Measurements from ENCODE around the gene TAF4B.
"Not testable (repeated sequence)": the region's sequence is repeated elsewhere in the genome, so short reads cannot be mapped to it uniquely, and the experiment has no call there.

The TAF4B gene, protein sequence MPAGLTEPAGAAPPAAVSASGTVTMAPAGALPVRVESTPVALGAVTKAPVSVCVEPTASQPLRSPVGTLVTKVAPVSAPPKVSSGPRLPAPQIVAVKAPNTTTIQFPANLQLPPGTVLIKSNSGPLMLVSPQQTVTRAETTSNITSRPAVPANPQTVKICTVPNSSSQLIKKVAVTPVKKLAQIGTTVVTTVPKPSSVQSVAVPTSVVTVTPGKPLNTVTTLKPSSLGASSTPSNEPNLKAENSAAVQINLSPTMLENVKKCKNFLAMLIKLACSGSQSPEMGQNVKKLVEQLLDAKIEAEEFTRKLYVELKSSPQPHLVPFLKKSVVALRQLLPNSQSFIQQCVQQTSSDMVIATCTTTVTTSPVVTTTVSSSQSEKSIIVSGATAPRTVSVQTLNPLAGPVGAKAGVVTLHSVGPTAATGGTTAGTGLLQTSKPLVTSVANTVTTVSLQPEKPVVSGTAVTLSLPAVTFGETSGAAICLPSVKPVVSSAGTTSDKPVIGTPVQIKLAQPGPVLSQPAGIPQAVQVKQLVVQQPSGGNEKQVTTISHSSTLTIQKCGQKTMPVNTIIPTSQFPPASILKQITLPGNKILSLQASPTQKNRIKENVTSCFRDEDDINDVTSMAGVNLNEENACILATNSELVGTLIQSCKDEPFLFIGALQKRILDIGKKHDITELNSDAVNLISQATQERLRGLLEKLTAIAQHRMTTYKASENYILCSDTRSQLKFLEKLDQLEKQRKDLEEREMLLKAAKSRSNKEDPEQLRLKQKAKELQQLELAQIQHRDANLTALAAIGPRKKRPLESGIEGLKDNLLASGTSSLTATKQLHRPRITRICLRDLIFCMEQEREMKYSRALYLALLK

DNA sequence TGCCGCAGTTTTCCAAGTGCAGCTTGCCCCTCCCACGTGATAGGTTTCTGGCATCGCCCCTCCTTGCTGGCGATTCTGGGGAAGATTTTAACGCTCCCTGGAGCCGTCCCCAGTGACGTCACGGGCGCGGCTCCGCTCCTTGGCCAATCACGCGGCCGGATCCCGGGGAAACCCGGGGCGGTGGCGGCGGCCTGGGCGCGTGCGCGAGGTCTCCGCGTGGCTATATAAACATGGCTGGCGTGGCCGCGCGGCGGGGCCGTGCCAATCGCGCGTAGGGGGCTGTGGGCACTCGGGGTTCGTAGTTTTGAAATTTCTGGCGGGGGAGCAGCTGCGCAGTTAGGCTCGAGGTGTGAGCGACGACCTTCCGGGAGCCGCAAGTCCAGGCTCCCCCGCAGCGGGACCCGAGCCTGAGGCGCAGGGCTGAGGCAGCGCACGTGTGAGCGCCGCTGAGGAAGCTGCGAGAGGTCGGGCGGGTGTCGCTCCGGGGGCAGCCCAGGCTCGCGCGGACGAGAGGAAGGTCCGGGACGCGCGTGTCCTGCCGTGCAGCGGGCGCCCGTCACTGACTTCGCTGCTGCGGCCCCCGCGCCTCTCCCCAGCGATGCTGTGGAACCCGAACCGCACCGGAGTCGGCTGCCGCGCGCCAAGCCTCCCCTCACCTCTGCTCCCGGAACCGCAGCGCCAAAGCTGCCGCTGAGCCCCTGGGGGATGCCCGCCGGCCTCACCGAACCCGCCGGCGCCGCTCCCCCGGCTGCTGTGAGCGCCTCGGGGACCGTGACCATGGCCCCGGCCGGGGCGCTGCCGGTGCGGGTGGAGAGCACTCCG, at the start of gene TAF4B:
TAF4B (plus strand) TSS at position 217 of the 822 bp plus-strand sequence; CDS start at position 706, 489 bp downstream.
- peak; percentile 91 for DNase-seq

GRCh38 chr18:26181343-26181826, 44.9 kb upstream of the TAF4B start:
- DNase-seq: no peak

GRCh38 chr18:26183395-26184112, 42.7 kb upstream of the TAF4B start:
- DNase-seq: no peak

- no peak for DNase-seq
Observed at GRCh38 chr18:26185267-26185666, 41.0 kb upstream of the TAF4B start.

DNA sequence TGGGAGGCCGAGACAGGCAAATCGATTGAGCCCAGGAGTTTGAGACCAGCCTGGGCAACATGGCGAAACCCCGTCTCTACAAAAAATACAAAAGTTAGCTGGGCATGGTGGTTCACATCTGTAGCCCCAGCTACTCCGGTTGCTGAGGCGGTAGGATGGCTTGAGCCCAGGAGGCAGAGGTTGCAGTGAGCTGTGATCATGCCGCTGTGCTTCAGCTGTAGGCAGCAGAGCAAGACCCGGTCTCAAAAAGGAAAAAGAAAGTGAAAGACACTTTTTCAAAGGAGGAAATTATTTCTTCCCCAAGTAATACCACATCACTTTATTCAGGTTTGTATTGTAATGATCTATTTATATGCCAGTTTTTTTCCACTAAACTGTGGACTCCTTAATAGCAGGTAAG, 35.7 kb upstream of the TAF4B start:
- DNase-seq: no peak

GRCh38 chr18:26192233-26192632, 34.0 kb upstream of the TAF4B start:
- no peak for DNase-seq

GRCh38 chr18:26196605-26197004, 29.6 kb upstream of the TAF4B start:
- no peak for DNase-seq

DNA sequence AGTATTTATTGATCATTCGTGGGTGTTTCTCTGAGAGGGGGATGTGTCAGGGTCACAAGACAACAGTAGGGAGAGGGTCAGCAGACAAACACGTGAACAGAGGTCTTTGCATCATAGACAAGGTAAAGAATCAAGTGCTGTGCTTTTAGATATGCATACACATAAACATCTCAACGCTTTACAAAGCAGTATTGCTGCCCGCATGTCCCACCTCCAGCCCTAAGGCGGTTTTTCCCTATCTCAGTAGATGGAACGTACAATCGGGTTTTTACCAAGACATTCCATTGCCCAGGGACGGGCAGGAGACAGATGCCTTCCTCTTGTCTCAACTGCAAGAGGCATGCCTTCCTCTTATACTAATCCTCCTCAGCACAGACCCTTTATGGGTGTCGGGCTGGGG, 24.2 kb upstream of the TAF4B start:
- not testable (repeated sequence) for DNase-seq

GRCh38 chr18:26205318-26205717, 20.9 kb upstream of the TAF4B start:
- no peak for DNase-seq

DNA sequence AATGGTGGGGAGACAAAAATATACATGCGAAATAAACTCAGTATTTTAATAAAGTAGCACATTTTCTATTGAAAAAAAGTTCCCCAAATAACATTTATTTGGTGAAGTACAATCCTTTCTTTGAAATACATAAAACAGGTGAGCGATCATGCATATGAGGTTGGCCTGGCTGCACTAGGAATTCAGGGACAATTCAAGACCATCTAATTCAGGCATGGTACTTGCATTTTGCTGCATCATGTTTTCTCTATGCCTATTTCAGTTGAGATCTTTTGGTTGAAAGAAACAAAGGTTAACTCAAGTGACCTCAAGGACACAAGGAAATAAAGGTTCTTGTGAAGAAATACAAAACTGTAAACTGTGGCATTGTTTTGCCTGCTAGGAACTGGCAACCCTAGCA, 19.8 kb upstream of the TAF4B start:
- no peak for DNase-seq

DNA sequence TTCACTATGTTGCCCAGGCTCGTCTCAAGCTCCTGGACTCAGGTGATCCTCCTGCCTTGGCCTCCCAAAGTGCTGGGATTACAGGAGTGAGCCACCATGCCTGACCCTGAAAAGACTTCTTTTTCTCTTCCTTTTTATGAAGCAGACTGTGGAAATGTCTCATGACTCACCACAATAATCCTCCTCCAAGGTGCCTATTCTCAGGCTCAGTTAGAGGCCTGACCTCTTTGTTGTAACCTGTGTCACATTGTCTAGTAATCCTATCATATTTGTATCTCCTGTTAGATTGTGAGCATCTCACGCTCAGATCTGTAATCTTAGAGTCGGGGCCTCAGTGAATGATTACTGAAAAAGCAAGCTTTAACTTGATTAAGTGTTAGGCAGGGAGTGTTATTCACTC, 18.3 kb upstream of the TAF4B start:
- no peak for DNase-seq

DNA sequence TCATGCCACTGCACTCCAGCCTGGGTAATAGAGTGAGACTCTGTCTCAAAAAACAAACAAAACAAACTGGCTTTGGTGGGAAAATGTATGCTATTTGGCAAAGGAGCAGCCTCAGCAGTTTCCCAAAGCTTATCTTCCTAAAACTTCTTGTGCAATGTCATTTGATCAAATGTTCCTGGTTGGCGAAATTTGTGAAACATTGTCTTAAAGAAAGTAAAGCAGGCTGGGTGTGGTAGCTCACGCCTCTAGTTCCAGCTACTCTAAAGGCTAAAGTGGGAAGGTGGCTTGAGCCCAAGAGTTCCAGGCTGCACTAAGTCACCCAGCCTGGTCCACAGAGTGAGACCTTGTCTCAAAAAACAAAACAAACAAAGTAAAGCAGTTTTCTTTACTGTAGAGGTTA, 17.3 kb upstream of the TAF4B start:
- DNase-seq: no peak

- no peak for DNase-seq
Observed at GRCh38 chr18:26210147-26210546, 16.1 kb upstream of the TAF4B start.

GRCh38 chr18:26215247-26215970, 10.8 kb upstream of the TAF4B start:
- no peak for DNase-seq

DNA sequence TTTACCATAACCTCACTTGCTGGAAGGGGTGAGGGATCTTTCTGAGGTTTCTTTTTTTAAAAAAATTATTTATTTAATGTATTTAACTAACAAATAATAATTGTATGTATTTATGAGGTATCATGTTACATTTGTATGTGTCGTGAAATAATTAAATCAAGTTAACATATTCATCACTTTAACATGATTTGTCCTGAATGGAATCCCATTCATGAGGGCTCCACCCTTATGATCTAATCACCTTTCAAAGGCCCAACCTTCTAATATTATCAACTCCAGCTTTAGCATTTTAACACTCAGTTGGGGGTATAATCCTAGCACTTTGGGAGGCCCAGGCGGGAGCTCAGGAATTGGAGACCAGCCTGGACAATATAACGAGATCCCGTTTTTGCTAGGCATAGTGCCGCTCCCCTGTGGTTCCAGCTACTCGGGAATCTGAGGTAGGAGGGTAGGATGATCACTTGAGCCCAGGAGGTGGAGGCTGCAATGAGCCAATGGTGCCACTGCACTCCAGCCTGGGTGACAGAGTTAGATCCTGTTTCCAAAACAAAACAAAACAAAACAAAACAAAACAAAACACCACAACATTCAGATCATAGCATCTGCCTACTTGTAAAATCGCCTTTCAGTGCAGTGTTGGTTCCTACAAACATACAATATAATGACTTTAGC, 1.1 kb upstream of the TAF4B start:
- no peak for DNase-seq

GRCh38 chr18:26225915-26226228, 373 bp upstream of the TAF4B start:
- DNase-seq: no peak

GRCh38 chr18:26227051-26227670, 916 bp downstream of the TAF4B start:
- peak; percentile 2 for DNase-seq

DNA sequence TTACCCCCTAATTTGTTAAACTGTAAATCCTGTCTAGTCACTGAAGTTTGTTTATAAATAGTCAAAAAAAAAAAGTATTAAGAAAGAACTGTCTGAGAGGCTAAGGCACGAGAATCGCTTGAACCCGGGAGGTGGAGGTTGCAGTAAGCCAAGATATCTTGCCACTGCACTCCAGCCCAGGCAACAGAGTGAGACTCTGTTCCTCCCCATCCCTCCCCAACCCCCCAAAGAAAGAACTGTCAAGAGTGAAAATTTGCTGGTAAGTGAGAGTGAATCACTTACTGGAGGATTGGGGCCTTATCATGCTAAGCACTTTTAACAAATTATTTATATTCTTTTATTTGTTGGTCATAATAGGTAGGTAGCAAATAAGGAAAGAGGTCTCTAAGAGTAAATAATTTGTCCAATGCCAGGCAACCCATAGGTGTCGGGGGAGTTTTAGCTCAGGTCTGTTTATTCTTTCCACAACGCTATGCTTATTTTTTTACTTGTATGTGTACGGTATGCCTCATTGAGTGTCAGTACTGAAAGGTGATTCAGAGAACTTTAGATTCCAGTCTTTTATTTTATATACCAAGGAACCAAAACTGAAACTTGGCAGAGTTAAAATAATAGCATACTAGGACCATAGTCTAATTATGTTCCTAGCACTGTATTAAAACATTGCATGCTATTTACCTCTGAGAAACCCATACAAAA, 2.5 kb downstream of the TAF4B start:
- DNase-seq: no peak

GRCh38 chr18:26230497-26230896, 4.3 kb downstream of the TAF4B start:
- DNase-seq: no peak

GRCh38 chr18:26233208-26233607, 7.0 kb downstream of the TAF4B start:
- no peak for DNase-seq

All from fibroblast of skin of right quadriceps (primary cell).